Measurements from ENCODE around the gene DMKN.

DNA sequence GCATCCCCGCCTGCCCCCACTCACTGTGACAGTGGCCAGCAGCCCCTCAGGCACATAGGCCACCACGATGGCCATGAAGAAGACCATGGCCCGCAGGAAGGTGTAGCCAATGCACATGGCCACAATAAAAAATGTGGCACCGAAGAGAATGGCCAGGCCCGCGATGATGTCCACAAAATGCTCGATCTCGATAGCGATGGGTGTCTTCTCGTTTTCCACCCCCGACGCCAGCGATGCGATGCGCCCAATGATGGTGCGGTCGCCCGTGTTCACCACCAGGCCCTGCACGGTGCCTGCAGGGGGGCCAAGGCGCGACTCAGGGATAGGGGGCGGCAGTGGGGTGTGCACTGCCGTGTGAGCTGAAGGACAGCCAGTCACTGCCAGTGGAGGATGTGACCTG is 46.3 kb upstream of the DMKN start:
- TF ChIP-seq CTCF (IDR thresholded peaks at IDR 0.05) (no peak), POLR2A (IDR thresholded peaks at IDR 0.05) (no peak), POLR2AphosphoS5 (IDR thresholded peaks at IDR 0.05) (no peak)
